ENCODE data around the gene SYT2.

DNA sequence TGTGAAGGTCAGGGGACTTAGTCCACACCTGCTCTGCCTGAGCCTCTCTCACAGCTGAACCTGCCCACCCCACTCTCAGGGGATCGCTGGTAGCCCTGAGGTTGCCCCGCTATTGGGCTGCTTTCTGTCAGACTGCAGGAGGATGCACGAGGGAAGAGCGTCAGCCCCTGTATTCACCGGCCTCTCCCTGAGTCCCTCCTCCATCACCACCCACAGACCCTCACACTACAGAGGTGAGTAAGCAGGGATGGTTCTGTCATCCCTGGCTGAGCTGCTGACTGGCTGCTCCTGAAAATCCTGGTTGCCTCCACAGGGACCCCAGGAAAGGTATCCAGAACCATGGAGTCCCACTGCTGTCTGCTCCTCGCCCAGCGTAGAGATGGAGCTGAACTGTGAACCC lies 118.7 kb downstream of the SYT2 start:
- TF ChIP-seq, protein P1, sequence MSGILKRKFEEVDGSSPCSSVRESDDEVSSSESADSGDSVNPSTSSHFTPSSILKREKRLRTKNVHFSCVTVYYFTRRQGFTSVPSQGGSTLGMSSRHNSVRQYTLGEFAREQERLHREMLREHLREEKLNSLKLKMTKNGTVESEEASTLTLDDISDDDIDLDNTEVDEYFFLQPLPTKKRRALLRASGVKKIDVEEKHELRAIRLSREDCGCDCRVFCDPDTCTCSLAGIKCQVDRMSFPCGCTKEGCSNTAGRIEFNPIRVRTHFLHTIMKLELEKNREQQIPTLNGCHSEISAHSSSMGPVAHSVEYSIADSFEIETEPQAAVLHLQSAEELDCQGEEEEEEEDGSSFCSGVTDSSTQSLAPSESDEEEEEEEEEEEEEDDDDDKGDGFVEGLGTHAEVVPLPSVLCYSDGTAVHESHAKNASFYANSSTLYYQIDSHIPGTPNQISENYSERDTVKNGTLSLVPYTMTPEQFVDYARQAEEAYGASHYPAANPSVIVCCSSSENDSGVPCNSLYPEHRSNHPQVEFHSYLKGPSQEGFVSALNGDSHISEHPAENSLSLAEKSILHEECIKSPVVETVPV (CRISPR knock-in tag; IDR thresholded peaks at IDR 0.05) = no peak
- TF ChIP-seq ESRRG (CRISPR knock-in tag; IDR thresholded peaks at IDR 0.05) (no peak), ARNTL (CRISPR knock-in tag; IDR thresholded peaks at IDR 0.05; ENCODE audit: borderline replicate concordance, low read depth) (no peak), CSDC2 (CRISPR knock-in tag; IDR thresholded peaks at IDR 0.05) (no peak), ZNF565 (CRISPR knock-in tag; conservative IDR thresholded peaks at IDR 0.05; ENCODE audit: low read depth) (no peak), ZNF70 (CRISPR knock-in tag; IDR thresholded peaks at IDR 0.05) (no peak), OSR1 (CRISPR knock-in tag; IDR thresholded peaks at IDR 0.05) (no peak), SNAI2 (CRISPR knock-in tag; IDR thresholded peaks at IDR 0.05) (no peak), ZFP3 (CRISPR knock-in tag; IDR thresholded peaks at IDR 0.05) (no peak)
- TF ChIP-seq, protein P2, sequence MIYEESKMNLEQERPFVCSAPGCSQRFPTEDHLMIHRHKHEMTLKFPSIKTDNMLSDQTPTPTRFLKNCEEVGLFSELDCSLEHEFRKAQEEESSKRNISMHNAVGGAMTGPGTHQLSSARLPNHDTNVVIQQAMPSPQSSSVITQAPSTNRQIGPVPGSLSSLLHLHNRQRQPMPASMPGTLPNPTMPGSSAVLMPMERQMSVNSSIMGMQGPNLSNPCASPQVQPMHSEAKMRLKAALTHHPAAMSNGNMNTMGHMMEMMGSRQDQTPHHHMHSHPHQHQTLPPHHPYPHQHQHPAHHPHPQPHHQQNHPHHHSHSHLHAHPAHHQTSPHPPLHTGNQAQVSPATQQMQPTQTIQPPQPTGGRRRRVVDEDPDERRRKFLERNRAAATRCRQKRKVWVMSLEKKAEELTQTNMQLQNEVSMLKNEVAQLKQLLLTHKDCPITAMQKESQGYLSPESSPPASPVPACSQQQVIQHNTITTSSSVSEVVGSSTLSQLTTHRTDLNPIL (CRISPR knock-in tag; IDR thresholded peaks at IDR 0.05; ENCODE audit: low read depth) = no peak
- TF ChIP-seq, protein P3, sequence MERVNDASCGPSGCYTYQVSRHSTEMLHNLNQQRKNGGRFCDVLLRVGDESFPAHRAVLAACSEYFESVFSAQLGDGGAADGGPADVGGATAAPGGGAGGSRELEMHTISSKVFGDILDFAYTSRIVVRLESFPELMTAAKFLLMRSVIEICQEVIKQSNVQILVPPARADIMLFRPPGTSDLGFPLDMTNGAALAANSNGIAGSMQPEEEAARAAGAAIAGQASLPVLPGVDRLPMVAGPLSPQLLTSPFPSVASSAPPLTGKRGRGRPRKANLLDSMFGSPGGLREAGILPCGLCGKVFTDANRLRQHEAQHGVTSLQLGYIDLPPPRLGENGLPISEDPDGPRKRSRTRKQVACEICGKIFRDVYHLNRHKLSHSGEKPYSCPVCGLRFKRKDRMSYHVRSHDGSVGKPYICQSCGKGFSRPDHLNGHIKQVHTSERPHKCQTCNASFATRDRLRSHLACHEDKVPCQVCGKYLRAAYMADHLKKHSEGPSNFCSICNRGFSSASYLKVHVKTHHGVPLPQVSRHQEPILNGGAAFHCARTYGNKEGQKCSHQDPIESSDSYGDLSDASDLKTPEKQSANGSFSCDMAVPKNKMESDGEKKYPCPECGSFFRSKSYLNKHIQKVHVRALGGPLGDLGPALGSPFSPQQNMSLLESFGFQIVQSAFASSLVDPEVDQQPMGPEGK (CRISPR knock-in tag; IDR thresholded peaks at IDR 0.05; ENCODE audit: borderline replicate concordance) = no peak

Data from SK-N-SH treated with all-trans-retinoic acid at 6 μM for 48 hours (cell line).